C4-2B (cell line): ENCODE data around the gene STAU1.

ENCODE experiments used
- ZFX ChIP-seq: fragments of 450-650 bp; IDR thresholded peaks from 2 replicates; pipeline ENCODE4 v1.6.1; 2017
- TF ChIP-seq, protein P1 (sequence below): fragments of 450-650 bp; conservative IDR thresholded peaks from 2 replicates; pipeline ENCODE4 v1.5.1; 2017; ENCODE audit warnings: mild to moderate bottlenecking

DNA sequence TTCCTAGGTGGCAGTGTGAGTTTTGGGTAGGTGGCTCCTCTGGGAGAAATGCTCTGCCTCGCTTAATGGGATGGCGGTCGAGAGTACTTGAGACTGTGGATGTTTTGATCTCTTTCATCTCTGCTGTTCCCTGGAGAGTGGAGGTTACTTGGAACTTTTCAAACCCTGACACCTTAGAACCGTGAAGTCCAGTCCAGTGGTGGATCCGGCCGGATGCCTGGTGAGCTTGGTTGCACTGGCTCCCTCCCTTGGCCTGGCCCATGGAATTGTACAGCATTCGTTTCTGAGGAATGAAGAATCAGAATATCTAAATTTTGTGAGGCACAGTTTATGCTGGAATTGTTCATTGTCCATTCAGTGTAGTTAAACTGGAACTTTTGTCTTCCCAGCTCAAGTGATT is 91.0 kb downstream of the STAU1 start:
- TF ChIP-seq, protein P1, sequence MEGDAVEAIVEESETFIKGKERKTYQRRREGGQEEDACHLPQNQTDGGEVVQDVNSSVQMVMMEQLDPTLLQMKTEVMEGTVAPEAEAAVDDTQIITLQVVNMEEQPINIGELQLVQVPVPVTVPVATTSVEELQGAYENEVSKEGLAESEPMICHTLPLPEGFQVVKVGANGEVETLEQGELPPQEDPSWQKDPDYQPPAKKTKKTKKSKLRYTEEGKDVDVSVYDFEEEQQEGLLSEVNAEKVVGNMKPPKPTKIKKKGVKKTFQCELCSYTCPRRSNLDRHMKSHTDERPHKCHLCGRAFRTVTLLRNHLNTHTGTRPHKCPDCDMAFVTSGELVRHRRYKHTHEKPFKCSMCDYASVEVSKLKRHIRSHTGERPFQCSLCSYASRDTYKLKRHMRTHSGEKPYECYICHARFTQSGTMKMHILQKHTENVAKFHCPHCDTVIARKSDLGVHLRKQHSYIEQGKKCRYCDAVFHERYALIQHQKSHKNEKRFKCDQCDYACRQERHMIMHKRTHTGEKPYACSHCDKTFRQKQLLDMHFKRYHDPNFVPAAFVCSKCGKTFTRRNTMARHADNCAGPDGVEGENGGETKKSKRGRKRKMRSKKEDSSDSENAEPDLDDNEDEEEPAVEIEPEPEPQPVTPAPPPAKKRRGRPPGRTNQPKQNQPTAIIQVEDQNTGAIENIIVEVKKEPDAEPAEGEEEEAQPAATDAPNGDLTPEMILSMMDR = no peak
- no peak for TF ChIP-seq ZFX
